ENCODE results near the gene RBFOX1. TPM values are rescaled to one million over a fixed set of nuclear protein-coding genes. Genes with fewer than 3 reads are reported as not detected.

The RBFOX1 gene
- total RNA-seq, 1 donor from 2014 or later = 0.69 TPM

- H3K9me3 Mint-ChIP-seq (ENCODE audit: unreplicated experiment) = peaks cover 23% of the 10 kb centered on the region
- no peak for DNase-seq (ENCODE audit: low spot score)
- no peak overlapping the region for H3K4me3 Mint-ChIP-seq (ENCODE audit: unreplicated experiment)
- H3K27ac Mint-ChIP-seq (ENCODE audit: unreplicated experiment) = no peak overlapping the region
- peaks cover 10% of the 10 kb centered on the region for H3K36me3 Mint-ChIP-seq (ENCODE audit: low read depth, unreplicated experiment)
- no peaks in the 10 kb centered on the region for H3K4me1 Mint-ChIP-seq (ENCODE audit: unreplicated experiment)
- TF ChIP-seq, protein P1, sequence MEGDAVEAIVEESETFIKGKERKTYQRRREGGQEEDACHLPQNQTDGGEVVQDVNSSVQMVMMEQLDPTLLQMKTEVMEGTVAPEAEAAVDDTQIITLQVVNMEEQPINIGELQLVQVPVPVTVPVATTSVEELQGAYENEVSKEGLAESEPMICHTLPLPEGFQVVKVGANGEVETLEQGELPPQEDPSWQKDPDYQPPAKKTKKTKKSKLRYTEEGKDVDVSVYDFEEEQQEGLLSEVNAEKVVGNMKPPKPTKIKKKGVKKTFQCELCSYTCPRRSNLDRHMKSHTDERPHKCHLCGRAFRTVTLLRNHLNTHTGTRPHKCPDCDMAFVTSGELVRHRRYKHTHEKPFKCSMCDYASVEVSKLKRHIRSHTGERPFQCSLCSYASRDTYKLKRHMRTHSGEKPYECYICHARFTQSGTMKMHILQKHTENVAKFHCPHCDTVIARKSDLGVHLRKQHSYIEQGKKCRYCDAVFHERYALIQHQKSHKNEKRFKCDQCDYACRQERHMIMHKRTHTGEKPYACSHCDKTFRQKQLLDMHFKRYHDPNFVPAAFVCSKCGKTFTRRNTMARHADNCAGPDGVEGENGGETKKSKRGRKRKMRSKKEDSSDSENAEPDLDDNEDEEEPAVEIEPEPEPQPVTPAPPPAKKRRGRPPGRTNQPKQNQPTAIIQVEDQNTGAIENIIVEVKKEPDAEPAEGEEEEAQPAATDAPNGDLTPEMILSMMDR (IDR thresholded peaks at IDR 0.05; ENCODE audit: unreplicated experiment) = no peak
- peaks cover 7% of the 10 kb centered on the region for H3K27me3 Mint-ChIP-seq (ENCODE audit: unreplicated experiment)
Observed at GRCh38 chr16:7343243-7343642, 10.6 kb downstream of the RBFOX1 start.

GRCh38 chr16:7344830-7345780 is 12.5 kb downstream of the RBFOX1 start:
- TF ChIP-seq, protein P1 (IDR thresholded peaks at IDR 0.05; ENCODE audit: unreplicated experiment) = no peak

DNA sequence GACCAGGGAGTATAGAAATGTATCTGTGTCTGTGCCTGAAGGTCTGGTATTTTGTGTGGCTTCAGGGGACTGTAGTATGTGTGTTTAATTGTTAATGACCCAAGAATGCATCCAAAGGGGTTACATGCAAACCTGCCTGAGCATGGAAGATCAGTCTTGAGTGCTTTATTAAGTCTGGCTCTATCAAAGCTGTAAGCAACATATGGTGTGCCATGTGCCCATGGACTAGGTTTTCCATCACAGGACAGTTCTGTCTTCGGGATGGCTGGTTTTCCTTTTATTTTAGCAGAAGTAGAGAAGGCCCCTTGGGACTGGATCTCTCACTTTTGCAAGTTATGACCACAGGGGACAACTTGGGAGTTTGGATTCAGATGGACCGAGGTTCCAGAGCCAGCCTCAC is 18.2 kb downstream of the RBFOX1 start:
- Mint-ChIP-seq H3K27ac (ENCODE audit: unreplicated experiment) (no peak overlapping the region), H3K36me3 (ENCODE audit: low read depth, unreplicated experiment) (peaks cover 3% of the 10 kb centered on the region), H3K27me3 (ENCODE audit: unreplicated experiment) (no peaks in the 10 kb centered on the region), H3K9me3 (ENCODE audit: unreplicated experiment) (peaks cover 36% of the 10 kb centered on the region), H3K4me1 (ENCODE audit: unreplicated experiment) (no peaks in the 10 kb centered on the region), H3K4me3 (ENCODE audit: unreplicated experiment) (no peak overlapping the region)
- TF ChIP-seq, protein P1 (IDR thresholded peaks at IDR 0.05; ENCODE audit: unreplicated experiment) = no peak
- DNase-seq (ENCODE audit: low spot score) = no peak

More at GRCh38 chr16:7344830-7345780, 12.5 kb downstream of the RBFOX1 start:
- H3K9me3 Mint-ChIP-seq (ENCODE audit: unreplicated experiment) = peaks cover 33% of the 10 kb centered on the region
- H3K27me3 Mint-ChIP-seq (ENCODE audit: unreplicated experiment) = peaks cover 1% of the 10 kb centered on the region
- peaks cover 10% of the 10 kb centered on the region for H3K36me3 Mint-ChIP-seq (ENCODE audit: low read depth, unreplicated experiment)
- H3K4me3 Mint-ChIP-seq (ENCODE audit: unreplicated experiment) = no peak overlapping the region
- H3K27ac Mint-ChIP-seq (ENCODE audit: unreplicated experiment) = no peak overlapping the region
- DNase-seq (ENCODE audit: low spot score) = no peak
- no peaks in the 10 kb centered on the region for H3K4me1 Mint-ChIP-seq (ENCODE audit: unreplicated experiment)

- no peak overlapping the region for H3K4me3 Mint-ChIP-seq (ENCODE audit: unreplicated experiment)
- peaks cover 35% of the 10 kb centered on the region for H3K9me3 Mint-ChIP-seq (ENCODE audit: unreplicated experiment)
- TF ChIP-seq, protein P1 (IDR thresholded peaks at IDR 0.05; ENCODE audit: unreplicated experiment) = no peak
- H3K36me3 Mint-ChIP-seq (ENCODE audit: low read depth, unreplicated experiment) = peaks cover 3% of the 10 kb centered on the region
- H3K27ac Mint-ChIP-seq (ENCODE audit: unreplicated experiment) = no peak overlapping the region
- no peak for DNase-seq (ENCODE audit: low spot score)
- peaks cover 3% of the 10 kb centered on the region for H3K27me3 Mint-ChIP-seq (ENCODE audit: unreplicated experiment)
- no peaks in the 10 kb centered on the region for H3K4me1 Mint-ChIP-seq (ENCODE audit: unreplicated experiment)
Observed at GRCh38 chr16:7351610-7352510, 19.2 kb downstream of the RBFOX1 start.

Measured in endothelial cell (in vitro differentiated cells).